ENCODE measurements around the gene SKAP1.
"Not testable (repeated sequence)": the region's sequence is repeated elsewhere in the genome, so short reads cannot be mapped to it uniquely, and the experiment has no call there.

The SKAP1 gene

DNA sequence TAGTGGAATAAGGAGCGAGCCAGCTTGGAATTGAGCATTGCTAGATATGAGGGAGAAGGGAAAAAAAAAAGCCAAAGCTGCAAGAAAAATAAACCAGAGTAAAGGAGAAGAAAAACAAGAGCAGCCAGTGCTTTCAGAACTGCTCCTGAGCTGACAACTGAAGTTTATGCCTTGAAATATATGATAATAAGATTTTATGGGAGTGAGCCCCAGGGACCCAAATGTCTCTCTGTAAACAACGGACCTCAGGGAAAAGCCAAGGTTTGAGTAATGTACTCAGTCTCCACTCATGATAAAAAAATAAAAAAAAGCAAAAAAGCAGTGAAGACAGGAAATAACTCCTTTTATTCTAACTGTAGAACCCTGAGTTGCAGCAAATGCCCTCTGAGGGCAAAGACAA, 189.9 kb downstream of the SKAP1 start:
- DNase-seq = no peak

DNA sequence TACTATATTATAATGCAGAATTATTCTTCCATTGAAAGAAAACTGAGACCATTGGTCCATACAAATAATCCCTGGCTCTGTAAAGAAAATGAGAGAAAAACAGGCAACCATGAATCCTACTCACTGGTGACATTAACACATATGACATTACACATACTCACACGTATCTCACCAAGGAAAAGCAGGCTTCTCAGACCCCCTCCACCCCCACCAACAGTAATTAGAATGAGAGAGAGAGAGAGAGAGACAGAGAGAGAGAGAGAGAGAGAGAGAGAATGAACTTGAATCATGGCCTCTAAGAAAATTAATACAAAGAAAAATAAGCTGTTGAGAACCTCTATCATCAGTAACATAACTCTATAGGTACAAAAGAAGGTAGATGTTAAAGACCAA, 190.4 kb downstream of the SKAP1 start:
- DNase-seq = peak; percentile 48

DNA sequence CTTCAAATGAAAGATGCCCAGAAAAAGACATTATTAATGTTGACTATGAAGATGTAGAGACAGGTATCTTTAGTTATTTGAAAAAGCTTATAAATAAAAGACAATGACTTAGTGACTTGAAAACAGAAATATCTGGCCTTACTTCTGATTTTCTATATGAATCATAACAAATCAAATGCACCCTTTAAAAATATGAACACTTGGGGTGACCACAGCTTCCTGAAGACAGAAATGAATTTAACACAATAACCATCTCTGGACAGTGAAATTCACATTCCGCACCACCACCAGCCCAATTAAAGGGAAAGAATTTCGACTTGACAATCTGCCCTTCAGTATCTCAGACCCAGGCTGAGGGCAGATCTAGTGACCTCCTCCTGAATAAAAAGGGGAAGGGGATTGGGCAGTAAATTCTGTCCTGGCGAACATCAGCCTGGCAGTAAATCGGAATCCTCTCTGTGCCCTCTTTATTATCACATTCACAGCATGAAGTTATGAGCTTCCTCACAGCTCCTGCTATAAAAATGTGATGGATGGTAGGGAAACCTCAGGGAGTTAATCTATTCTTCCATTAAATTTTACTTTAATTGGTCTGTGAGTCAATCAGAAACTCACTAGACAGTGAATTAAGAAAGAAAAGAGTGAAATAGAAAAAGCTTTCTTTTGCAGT, 190.9 kb downstream of the SKAP1 start:
- DNase-seq = peak; percentile 35

DNA sequence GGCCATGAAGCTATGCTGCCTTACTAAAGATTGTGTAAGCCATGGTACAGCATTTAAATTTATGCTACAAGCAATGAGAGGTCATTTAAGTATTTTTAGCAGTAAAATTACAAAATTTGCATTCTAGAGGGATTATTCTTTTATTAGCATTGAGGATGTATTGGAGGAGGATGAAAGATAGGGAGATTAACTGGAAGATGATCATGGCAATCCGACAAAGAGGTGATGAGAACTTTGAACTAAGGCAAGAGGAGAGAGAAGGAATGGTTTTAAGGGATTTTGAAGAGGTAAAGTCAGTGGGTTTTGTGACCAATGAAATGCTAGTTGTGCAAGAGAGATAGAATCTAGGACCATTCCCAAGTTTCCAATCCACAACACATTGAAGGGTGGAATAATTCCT, 192.6 kb downstream of the SKAP1 start:
- no peak for DNase-seq

DNA sequence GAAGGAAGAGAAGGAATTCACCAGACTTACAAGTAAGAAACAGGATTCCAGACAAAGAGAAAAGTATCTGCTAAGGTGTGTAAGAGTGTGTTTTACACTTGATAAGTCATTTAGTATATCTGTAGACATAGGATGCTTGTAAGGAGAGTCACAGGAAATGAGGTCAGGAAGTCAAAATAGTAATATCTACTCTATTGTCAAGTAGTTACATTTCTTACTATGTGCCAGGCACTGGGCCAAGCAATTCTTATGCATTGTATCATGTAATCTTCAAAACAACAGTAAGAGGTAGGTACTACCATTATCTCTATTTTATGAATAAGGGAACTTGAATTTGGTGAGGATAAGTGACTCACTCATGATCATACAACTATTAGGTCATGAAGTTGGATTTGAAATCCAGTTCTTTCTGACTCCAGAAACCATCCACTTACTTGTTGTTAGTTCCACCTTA, 193.3 kb downstream of the SKAP1 start:
- DNase-seq = no peak

DNA sequence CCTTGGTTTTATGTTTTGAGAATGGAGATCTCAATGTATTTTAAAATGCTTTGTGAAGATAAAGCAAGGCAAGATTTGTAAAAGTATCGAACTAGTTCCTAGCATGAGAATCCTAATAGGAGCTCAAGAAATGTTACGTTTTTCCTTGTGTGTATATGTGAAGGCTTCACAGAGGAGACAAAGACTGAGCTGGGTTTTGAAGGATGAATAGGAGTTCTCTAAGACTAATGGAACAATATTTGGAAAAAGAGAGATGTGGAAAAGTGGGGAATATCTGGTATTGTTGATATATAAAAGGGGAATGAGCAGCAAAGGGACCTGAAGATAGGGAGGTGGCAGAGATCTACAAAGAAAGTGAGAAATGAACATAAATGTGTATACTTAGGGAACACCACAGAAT, 195.1 kb downstream of the SKAP1 start:
- DNase-seq = no peak

DNA sequence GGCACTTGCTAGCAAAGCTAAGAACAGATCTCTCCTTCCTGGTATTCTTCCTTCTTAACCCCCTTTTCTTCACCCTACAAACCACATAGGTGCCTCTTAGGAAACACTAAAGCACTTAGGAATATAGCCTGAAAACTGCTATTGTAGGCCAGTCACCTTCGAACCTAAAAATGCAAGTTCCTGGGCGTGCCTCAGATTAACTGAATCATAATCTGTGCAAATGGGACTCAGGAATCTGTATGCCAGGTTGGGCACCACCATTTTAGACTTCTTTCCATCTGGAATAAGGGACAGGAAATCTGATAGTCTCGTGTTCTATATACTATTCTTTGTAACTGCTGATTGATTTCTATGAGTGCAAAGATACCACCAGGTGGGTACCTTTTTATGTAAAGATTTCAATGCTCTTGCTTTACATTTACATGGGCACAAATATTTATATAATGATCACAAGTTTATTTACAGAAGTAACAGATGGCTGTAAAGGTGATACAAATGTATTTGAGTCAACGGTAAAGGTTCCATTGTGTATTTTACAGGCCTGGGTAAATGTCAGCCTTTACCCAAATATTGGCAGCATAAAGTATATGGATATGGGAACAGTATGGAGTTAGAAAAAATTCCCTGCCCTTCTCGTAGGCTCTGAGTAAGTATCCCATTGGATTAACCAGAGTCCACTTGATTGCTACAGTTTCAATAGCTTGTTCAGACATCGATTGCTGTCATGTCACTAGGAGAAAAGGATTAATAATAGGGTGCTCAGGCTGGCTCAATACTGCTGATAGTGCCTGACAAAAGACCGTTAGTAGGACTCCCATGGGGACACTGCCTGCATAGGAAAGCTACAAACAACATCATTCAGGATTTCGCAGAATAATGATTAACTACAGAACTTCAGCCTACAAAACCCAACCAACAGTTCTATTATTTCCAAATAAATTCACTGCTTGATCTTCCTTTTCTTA, 197.7 kb downstream of the SKAP1 start:
- no peak for DNase-seq

DNA sequence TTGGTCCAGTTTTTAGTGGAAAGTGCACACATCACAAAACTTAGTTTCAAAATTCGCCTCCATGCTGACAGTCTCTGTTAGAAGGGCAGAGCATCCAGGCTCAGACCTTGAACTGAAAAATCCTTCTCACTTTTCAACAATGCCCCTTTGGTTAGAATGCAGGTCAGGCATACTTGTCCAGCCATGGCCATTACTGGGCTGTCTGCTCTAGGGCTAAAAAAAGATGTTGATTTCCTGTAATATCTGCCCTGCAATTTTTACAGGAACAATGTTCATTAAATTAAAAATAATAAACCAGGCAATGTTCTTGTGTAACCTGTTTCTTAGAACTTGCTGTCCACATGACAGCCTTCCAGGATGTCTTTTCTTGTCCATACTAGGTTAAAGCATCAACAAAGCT, 200.1 kb downstream of the SKAP1 start:
- no peak for DNase-seq

DNA sequence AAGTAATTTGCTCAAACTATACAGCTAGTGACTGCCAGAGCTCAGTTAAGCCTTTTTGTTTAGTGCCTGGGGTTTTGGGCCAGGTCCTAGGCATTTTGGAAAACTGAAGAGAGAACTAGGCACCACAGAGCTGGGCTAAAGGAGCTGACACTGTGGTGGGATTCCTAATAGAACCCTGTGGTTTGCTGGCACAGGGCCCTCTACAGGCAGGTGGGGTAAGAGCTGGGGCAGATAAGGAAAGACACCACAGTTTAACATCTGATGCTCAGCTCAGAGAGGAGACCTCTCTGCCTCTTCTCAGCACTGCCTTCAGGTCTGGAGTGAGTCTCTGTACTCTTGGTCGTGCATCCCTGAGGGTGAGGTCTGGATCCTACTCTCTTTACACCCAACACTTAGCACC, 201.3 kb downstream of the SKAP1 start:
- DNase-seq = no peak

DNA sequence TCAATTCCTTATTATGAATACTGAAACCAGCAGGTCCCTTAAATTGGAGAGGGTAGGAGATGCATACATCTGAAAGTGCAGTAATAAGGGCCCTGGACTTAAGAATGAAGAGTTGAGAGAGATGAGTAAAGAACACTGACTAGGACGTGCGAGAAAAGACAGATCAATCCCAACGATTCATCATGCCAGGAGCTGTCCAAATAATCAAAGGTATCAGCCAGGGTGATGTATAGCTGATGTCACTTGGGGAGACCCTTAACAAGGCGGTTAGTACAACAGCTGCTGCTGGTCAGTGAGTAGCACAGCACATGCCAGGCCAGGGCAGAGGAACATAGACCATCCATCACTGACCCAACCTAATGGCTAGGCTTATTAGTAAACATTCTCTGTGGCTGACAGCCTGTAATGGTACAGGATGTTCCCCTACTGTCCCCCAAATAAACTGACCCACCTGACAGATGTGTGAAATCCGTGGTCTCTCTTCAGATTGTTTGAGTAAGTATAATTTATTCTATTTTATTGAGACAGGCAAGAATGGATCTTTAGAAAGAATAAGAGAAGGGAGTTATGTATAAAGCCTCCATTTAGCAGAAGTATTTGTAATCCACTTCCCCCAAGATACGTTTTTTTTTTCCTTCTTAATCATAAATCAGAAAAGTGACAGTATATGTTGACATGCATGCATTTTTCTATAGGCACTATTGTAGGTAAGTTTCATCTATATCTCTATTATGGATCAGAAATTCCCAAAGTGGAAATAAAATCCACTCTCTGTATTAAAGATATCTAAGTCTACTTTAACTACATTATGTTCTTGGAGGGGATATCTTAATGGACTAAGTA, 204.1 kb downstream of the SKAP1 start:
- no peak for DNase-seq

DNA sequence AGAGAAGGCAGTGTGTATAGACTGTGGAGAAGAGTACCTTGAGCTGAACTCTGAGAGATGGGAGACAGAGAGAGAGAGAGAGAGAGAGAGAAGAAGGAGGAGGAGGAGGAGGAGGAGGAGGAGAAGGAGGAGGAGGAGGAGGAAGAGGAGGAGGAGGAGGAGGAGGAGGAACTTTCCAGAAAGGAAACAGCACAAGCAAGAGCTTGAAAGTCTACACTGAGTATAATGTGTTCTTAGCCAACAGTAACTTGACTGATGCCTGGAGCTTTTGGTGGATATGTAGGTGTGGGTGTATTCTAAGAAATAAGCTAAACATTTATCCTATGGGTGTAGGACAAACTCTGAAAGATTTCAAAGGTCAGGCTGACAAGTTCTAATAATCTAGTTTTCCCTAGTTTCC, 206.1 kb downstream of the SKAP1 start:
- DNase-seq = no peak

DNA sequence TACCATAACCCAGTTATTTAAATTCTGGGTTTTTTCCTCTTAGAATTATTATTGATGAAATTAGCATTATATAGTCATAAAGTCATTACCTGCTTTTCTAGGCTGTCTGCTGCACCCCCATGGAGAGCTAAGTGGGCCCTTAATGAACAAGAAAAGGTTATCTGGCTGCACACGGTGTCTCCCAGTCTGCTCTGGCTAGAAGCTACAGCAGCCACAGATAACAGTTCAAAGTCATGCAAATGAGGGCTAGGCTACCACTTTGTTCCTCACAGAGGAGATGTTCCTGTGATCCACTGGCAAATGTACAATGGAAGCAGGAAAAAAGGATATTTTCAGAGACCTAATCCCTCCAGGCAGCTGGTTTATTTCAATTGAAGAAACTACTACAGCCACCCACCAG, 210.4 kb downstream of the SKAP1 start:
- no peak for DNase-seq

DNA sequence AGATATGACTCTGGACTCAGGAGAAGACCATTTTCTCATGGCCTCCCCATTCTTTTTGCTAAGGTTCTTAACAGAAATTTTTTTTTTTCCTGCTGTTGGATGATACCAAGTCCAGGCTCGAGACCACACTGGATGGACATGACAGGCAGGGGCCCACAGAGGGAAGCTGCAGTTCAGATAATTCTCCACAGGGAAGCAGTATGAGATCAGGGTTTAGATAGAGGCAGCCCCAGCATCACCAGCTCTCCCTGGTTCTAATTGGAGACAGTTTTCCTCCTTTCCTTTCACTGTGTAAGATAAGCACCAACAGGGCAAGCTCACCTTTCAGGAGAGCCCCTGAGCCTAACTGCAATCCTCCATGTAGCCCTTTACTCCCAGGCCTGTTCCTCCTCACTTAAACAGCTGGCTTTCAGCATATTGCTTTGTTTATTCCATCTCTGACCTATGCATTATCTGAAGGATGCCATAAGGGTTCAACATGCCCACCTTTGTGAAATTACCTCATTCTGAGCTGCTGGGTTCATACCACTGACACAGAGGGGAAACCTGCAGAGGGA, 214.4 kb downstream of the SKAP1 start:
- DNase-seq = peak; percentile 64

DNA sequence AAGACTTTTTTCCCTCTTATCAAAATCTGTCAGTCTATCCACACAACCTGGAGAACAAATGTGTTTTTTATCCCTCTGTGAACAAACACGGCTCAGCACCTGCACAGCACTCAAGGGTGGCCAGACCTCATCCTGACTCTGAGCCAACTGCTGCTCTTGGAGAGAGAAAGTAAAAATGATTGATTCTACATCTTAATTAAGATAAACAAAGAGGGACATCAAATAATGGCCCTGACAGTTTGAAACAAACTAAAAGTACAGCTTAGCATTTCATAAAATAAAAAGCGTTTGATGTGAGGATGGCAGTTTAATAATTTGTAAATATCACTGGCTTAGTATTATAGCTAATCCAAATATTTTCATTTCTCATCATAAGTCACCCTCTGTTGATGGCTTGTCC, 216.2 kb downstream of the SKAP1 start:
- DNase-seq = no peak

DNA sequence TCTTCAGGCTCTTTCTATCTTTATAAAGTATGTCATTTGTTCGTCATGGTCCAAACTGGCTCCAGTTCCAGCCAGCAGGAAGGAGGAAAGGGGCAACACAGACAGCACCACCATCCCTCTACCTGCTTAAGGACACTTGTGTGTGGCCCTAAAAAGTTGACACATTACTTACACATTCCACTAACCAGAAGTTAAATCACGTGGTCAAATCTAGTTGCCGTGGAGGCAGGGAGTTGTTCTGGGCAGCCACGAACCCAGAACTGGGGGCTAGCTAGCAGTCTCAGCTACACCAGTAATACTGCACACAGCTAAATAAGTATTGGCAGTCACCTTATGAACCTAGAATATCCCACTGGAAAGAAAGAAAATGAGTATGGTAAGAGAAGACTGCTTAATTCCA, 218.2 kb downstream of the SKAP1 start:
- no peak for DNase-seq

DNA sequence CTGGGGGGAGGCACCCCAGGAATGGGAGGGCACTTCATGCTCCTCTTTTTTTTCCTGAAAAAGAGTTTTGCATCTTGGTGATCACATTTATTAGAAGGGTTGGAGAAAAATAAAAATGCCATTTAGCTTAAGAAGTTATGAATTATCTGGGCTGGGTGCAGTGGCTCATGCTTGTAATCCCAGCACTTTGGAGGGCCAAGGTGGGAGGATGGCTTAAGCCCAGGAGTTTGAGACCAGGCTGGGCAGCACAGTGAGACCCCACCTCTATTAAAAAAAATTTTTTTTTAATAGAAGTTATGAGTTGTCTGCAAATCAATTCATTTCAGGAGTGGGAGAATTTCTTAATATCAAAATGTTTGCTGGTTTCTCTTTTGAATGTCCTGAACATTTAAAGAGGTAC, 219.0 kb downstream of the SKAP1 start:
- DNase-seq = no peak

DNA sequence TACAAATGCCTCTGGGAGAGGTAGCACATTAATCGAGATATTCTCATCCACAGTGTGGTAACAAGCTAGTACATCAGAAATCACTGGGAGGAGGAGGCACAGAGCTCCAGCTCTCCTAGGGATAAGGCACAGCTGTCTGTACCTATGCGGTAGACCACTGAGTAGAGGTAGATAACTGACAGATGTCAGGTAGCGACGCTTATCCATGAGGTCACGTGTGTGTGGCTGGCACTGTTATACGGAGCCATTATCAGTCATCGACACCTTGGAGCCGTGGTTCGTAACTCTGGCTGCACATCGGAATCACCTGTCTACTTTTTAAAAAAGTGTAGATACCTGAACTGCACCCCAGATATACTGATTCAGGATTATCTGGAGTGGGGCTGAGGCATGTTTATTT, 220.0 kb downstream of the SKAP1 start:
- DNase-seq = no peak

DNA sequence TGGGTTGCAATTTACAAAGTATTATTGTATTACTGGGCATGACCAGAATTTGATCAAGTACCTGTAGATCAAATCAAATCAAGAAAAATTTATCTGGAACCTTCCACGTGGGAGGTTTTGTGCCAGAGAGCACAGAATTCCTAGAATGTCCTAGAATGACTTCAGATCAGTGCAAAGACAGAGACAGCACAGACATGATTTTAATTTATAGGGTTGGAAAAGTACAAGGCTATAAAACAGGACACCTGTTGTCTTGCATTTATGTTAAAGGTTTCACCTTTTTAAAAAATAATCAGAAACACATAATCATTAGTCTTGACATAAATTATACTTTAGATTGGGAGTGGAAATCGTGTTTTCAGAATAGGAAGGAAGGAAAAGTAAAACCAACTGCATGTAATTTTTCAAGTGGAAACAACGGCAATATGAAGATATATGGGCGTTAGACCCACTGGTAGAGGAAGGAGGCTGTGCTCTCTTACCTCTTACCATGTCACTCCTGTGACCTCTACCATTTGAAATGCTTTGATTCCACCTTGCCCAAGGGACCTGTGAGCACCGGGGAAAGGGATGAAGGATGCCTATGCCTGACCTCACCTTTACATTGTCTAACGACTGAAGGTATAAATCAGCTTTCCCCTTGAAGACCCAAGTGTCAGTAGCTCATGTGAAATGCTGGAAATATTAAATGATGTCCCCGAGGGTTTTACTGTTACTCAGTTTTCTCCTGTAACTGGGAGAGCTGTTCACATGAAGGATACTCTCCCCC, 222.1 kb downstream of the SKAP1 start:
- no peak for DNase-seq

DNA sequence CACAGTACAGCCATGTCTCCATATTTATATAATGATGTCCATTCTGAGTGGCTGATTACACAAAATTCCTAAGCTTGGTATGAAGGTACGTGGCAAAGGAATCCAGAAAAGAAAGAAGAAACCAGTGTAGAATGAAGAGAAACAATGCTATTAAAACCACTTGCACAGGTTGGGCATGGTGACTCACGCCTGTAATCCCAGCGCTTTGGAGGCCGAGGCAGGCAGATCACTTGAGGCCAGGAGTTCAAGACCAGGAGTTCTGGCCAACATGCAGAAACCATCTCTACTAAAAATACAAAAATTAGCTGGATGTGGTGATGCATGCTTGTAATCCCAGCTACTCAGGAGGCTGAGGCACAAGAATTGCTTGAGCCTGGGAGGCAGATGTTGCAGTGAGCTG, 223.0 kb downstream of the SKAP1 start:
- not testable (repeated sequence) for DNase-seq

DNA sequence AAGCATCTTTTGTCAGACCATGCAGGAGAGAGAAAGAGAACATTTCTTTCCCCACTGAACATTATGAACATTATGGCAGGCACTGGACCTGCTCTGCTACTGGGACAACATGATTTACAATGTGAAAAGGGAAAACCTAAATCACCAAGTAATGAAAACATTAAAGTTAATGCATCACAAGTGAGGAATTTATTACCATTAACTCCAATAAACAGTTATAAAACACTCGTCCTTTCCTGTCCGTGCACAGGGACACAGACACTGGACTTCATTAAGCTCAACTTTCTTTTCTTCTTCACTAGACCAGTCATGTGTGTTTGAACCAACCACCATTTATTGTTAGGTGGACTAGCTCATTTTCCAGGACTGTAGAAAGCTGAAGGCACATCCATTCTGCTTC, 227.1 kb downstream of the SKAP1 start:
- no peak for DNase-seq

DNA sequence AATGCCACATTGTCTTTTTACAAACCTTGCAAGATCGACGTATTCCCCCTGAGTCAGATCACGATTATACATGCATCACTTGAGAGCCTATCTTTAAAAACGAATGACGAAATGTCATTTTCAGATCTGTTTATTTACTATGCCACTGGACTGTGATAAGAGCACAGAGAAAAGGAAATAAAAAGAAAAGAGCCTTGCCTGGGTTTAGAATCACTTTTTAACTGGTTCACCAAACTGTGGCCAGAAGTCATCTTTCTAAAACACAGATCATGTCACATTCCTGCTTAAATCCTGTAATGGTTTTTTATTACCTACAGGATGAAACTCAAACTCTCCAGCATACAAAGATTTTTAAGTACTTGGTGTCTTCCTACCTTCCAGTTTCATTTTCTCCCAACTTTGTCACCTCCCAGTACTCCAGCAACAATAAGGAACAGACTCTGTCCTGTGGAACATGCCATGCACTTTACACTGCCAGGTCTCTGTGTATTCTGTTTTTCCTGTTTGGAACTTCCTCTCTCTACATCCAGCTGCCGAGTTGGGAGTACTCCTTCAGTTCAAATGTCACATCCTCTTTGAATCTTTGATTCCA, 231.0 kb downstream of the SKAP1 start:
- no peak for DNase-seq

DNA sequence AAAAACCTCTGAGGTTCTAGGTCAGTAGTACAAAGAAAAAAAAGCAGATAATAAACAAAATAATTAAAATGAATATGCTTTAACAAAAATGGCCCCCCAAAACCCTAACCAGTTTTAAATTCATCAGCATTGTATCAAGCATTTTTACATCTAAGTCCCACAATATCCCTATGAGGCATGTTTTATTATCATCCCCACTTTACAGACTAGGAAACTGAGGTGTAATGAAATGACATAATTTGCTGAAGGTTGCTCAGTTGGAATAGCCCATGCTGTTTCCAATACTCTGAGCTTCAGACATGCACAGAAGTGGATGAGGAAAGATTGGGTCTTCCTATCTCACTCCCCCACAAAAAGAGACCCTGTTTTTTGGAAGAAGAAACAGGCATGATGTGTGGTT, 234.1 kb downstream of the SKAP1 start:
- no peak for DNase-seq

Measured in eye (tissue), 1 donor.